Activated CD4-positive, alpha-beta T cell treated with anti-CD3 and anti-CD28 coated beads for 48 hours (primary cell): Measurements from ENCODE around the gene HIVEP3.

ENCODE experiments used
- DNase-seq: peaks from one replicate; pipeline ENCODE4 v3.0.0-alpha.2; 2020

Gene HIVEP3

GRCh38 chr1:41503538-41504113 is 415.1 kb downstream of the HIVEP3 start:
- no peak for DNase-seq

- DNase-seq = no peak
These were observed 415.8 kb downstream of the HIVEP3 start for GRCh38 chr1:41502912-41503311.

- DNase-seq = no peak
These were observed 417.1 kb downstream of the HIVEP3 start for GRCh38 chr1:41501581-41501980.

- DNase-seq = no peak
These were observed 417.8 kb downstream of the HIVEP3 start for GRCh38 chr1:41500781-41501518.

- DNase-seq = no peak
These were observed 418.3 kb downstream of the HIVEP3 start for GRCh38 chr1:41500378-41500777.

- DNase-seq = no peak
These were observed 419.1 kb downstream of the HIVEP3 start for GRCh38 chr1:41499591-41499990.

- no peak for DNase-seq
These were observed 419.9 kb downstream of the HIVEP3 start for GRCh38 chr1:41498804-41499203.

GRCh38 chr1:41498391-41498790 is 420.3 kb downstream of the HIVEP3 start:
- no peak for DNase-seq

- DNase-seq = no peak
These were observed 421.2 kb downstream of the HIVEP3 start for GRCh38 chr1:41497461-41498030.

GRCh38 chr1:41497056-41497440 is 421.7 kb downstream of the HIVEP3 start:
- no peak for DNase-seq

GRCh38 chr1:41496080-41497055 is 422.4 kb downstream of the HIVEP3 start:
- DNase-seq = peak; percentile 76

- DNase-seq = peak; percentile 46
These were observed 423.3 kb downstream of the HIVEP3 start for GRCh38 chr1:41495210-41495948.

GRCh38 chr1:41494351-41495209 is 424.1 kb downstream of the HIVEP3 start:
- DNase-seq = no peak

- DNase-seq = no peak
These were observed 424.9 kb downstream of the HIVEP3 start for GRCh38 chr1:41493626-41494350.

GRCh38 chr1:41493117-41493536 is 425.6 kb downstream of the HIVEP3 start:
- DNase-seq = peak; percentile 56

GRCh38 chr1:41492341-41492848 is 426.3 kb downstream of the HIVEP3 start:
- DNase-seq = peak; percentile 75

- no peak for DNase-seq
These were observed 427.8 kb downstream of the HIVEP3 start for GRCh38 chr1:41490911-41491310.

- no peak for DNase-seq
These were observed 429.2 kb downstream of the HIVEP3 start for GRCh38 chr1:41489561-41489960.

- no peak for DNase-seq
These were observed 430.4 kb downstream of the HIVEP3 start for GRCh38 chr1:41488040-41488951.
